Neural cell (in vitro differentiated cells): Measurements from ENCODE around the gene UMOD. TPM values are rescaled to one million over a fixed set of nuclear protein-coding genes. Genes with fewer than 3 reads are reported as not detected.

Experiments used
- H2AFZ ChIP-seq: fragments of 200-600, 300-800 bp; sonication (generic), shearing (Covaris generic); 2 replicates; pipeline ENCODE4 v1.6.0; 2014; ENCODE audit warnings: low read depth, mild to moderate bottlenecking, antibody characterized with exemption, low read length, moderate library complexity
- H3F3A ChIP-seq: fragments of 200-600 bp; shearing (Covaris generic); 2 replicates; pipeline ENCODE4 v1.6.1; 2016; ENCODE audit warnings: mild to moderate bottlenecking, moderate library complexity, mixed read lengths, antibody characterized with exemption, low read length; ENCODE audit not compliant: insufficient read depth, poor library complexity, severe bottlenecking
- H3K27ac ChIP-seq: fragments of 200-600, 300-800 bp; sonication (generic), shearing (Covaris generic); 2 replicates; pipeline ENCODE4 v1.5.1; 2014; ENCODE audit warnings: mild to moderate bottlenecking, low read length, moderate library complexity
- H3K27me3 ChIP-seq: fragments of 300-800, 200-600 bp; sonication (generic), shearing (Covaris generic); 2 replicates; pipeline ENCODE4 v1.6.0; 2014; ENCODE audit warnings: mild to moderate bottlenecking, low read depth, low read length, moderate library complexity; ENCODE audit not compliant: insufficient read depth
- H3K36me3 ChIP-seq: fragments of 300-800, 200-600 bp; sonication (generic), shearing (Covaris generic); 2 replicates; pipeline ENCODE4 v1.5.1; 2014; ENCODE audit warnings: mild to moderate bottlenecking, antibody characterized with exemption, low read length, moderate library complexity; ENCODE audit not compliant: insufficient read depth
- H3K4me2 ChIP-seq: fragments of 300-800, 200-600 bp; sonication (generic), shearing (Covaris generic); 2 replicates; pipeline ENCODE4 v1.6.0; 2014; ENCODE audit warnings: mild to moderate bottlenecking, low read length
- H3K4me3 ChIP-seq: fragments of 300-800, 200-600 bp; sonication (generic), shearing (Covaris generic); 2 replicates; pipeline ENCODE4 v1.5.1; 2014; ENCODE audit warnings: mild to moderate bottlenecking, low read length, moderate library complexity
- H3K79me2 ChIP-seq: fragments of 200-600 bp; shearing (Covaris generic); replicated peaks from 2 replicates; pipeline ENCODE4 v1.6.0; 2014; ENCODE audit warnings: mild to moderate bottlenecking, low read length, moderate library complexity; ENCODE audit not compliant: insufficient read depth
- H3K9ac ChIP-seq: fragments of 300-800, 200-600 bp; sonication (generic), shearing (Covaris generic); 2 replicates; pipeline ENCODE4 v1.6.1; 2016; ENCODE audit warnings: mild to moderate bottlenecking, low read length, mixed read lengths
- H3K9me2 ChIP-seq: fragments of 200-600 bp; shearing (Covaris generic); 2 replicates; pipeline ENCODE4 v1.6.1; 2016; ENCODE audit warnings: mild to moderate bottlenecking, low read length, mixed read lengths; ENCODE audit not compliant: insufficient read depth
- H3K9me3 ChIP-seq: fragments of 200-600, 300-800 bp; sonication (generic), shearing (Covaris generic); 2 replicates; pipeline ENCODE4 v1.6.1; 2016; ENCODE audit warnings: mild to moderate bottlenecking, mixed run types, low read length, moderate library complexity, mixed read lengths
- H4K20me1 ChIP-seq: fragments of 200-600 bp; shearing (Covaris generic); 2 replicates; pipeline ENCODE4 v1.6.1; 2016; ENCODE audit warnings: mild to moderate bottlenecking, mixed run types; ENCODE audit not compliant: insufficient read depth
- CTCF ChIP-seq: fragments of 450-650 bp; IDR thresholded peaks from 2 replicates; pipeline ENCODE4 v1.5.1; 2014; ENCODE audit warnings: antibody characterized with exemption, mild to moderate bottlenecking, moderate library complexity; ENCODE audit not compliant: poor library complexity, severe bottlenecking
- EP300 ChIP-seq: fragments of 450-650 bp; conservative IDR thresholded peaks from 2 replicates; pipeline ENCODE4 v1.6.1; 2014; ENCODE audit warnings: antibody characterized with exemption, mild to moderate bottlenecking, moderate library complexity; ENCODE audit not compliant: poor library complexity, severe bottlenecking
- EZH2 ChIP-seq: fragments of 200-600, 300-800 bp; shearing (Covaris generic), sonication (generic); IDR thresholded peaks from 2 replicates; pipeline ENCODE4 v1.6.1; 2014; ENCODE audit warnings: antibody characterized with exemption, low read length, borderline replicate concordance, mild to moderate bottlenecking; ENCODE audit not compliant: insufficient read depth, poor library complexity, severe bottlenecking
- MXI1 ChIP-seq: fragments of 450-650 bp; conservative IDR thresholded peaks from 2 replicates; pipeline ENCODE4 v1.6.1; 2014; ENCODE audit warnings: antibody characterized with exemption, mild to moderate bottlenecking; ENCODE audit not compliant: poor library complexity, severe bottlenecking
- POLR2AphosphoS5 ChIP-seq: IDR thresholded peaks from 2 replicates; pipeline ENCODE4 v1.6.1; 2012
- RAD21 ChIP-seq: fragments of 450-650 bp; conservative IDR thresholded peaks from 2 replicates; pipeline ENCODE4 v1.6.1; 2014; ENCODE audit warnings: antibody characterized with exemption, mild to moderate bottlenecking, moderate library complexity
- REST ChIP-seq: IDR thresholded peaks from 2 replicates; pipeline ENCODE4 v1.6.1; 2012; ENCODE audit warnings: borderline replicate concordance
- SMC3 ChIP-seq: fragments of 450-650 bp; conservative IDR thresholded peaks from 2 replicates; pipeline ENCODE4 v1.6.1; 2014; ENCODE audit warnings: antibody characterized with exemption, mild to moderate bottlenecking, moderate library complexity; ENCODE audit not compliant: poor library complexity
- TAF1 ChIP-seq: IDR thresholded peaks from 2 replicates; pipeline ENCODE4 v1.6.1; 2012; ENCODE audit warnings: low read depth
- polyA plus RNA-seq: library from polyadenylated mRNA; depleted of rRNA; stranded (reverse); fragments of >200 nt; gene quantifications from 2 replicates; pipeline ENCODE4 v1.2.3, GENCODE V29; 2014

UMOD gene
- polyA plus RNA-seq, 1 donor from 2014 or later: not detected

- Histone ChIP-seq H4K20me1 (no peaks in the 10 kb centered on the region), H3K4me3 (no peak overlapping the region), H3K9me2 (no peaks in the 10 kb centered on the region), H3K36me3 (no peaks in the 10 kb centered on the region), H3K9me3 (no peaks in the 10 kb centered on the region), H3K9ac (no peak overlapping the region), H3K27ac (no peak overlapping the region), H3F3A (no peaks in the 10 kb centered on the region), H3K79me2 (no peaks in the 10 kb centered on the region), H3K27me3 (no peaks in the 10 kb centered on the region), H3K4me2 (no peak overlapping the region), H2AFZ (no peak overlapping the region)
- TF ChIP-seq EZH2 (no peak), MXI1 (no peak), EP300 (no peak), SMC3 (no peak), REST (no peak), RAD21 (no peak), POLR2AphosphoS5 (no peak), CTCF (no peak), TAF1 (no peak)
Measured at GRCh38 chr16:20303012-20303411, 49.5 kb downstream of the UMOD start.

GRCh38 chr16:20302389-20302788 lies 50.1 kb downstream of the UMOD start:
- H3F3A ChIP-seq: no peaks in the 10 kb centered on the region
- no peak overlapping the region for H2AFZ ChIP-seq
- no peaks in the 10 kb centered on the region for H3K27me3 ChIP-seq
- no peaks in the 10 kb centered on the region for H3K9me3 ChIP-seq
- H3K79me2 ChIP-seq: no peaks in the 10 kb centered on the region
- H3K4me3 ChIP-seq: no peak overlapping the region
- H3K9ac ChIP-seq: peak overlapping the region; percentile 11
- no peaks in the 10 kb centered on the region for H4K20me1 ChIP-seq
- TF ChIP-seq EZH2 (no peak), EP300 (no peak), RAD21 (no peak), TAF1 (no peak), MXI1 (no peak), SMC3 (no peak), CTCF (no peak), POLR2AphosphoS5 (no peak), REST (no peak)
- H3K4me2 ChIP-seq: no peak overlapping the region
- H3K27ac ChIP-seq: no peak overlapping the region
- H3K36me3 ChIP-seq: no peaks in the 10 kb centered on the region
- no peaks in the 10 kb centered on the region for H3K9me2 ChIP-seq
